Left renal cortex interstitium (tissue), 4 donors: ENCODE results near the gene OGA. TPM values are rescaled to one million over a fixed set of nuclear protein-coding genes. Genes with fewer than 3 reads are reported as not detected.

Experiments
- DNase-seq, 4 donors: peaks; one replicate each; pipeline ENCODE4 v3.0.0-alpha.2; 2013; ENCODE audit warnings: low read depth in 4 of 4, low spot score in 2 of 4, missing footprints in 1 of 4
- polyA plus RNA-seq, 4 donors: library from polyadenylated mRNA; unstranded; fragments of 120-200 nt; gene quantifications; one replicate each; pipeline ENCODE4 v1.2.1, GENCODE V29; 2013; ENCODE audit not compliant: insufficient read length in 4 of 4

Gene OGA
- polyA plus RNA-seq, 4 donors: 114 to 274 (median 158) TPM

- no peak for DNase-seq
Observed at GRCh38 chr10:101838416-101838970, 20.2 kb upstream of the OGA start.

- DNase-seq: no peak
Observed at GRCh38 chr10:101837748-101838147, 19.5 kb upstream of the OGA start.

GRCh38 chr10:101835362-101835761, 17.1 kb upstream of the OGA start:
- no peak for DNase-seq

GRCh38 chr10:101834341-101834740, 16.1 kb upstream of the OGA start:
- no peak for DNase-seq

GRCh38 chr10:101833466-101833865, 15.2 kb upstream of the OGA start:
- DNase-seq: no peak

GRCh38 chr10:101832325-101832771, 14.1 kb upstream of the OGA start:
- no peak for DNase-seq

GRCh38 chr10:101831169-101831811, 13.0 kb upstream of the OGA start:
- no peak for DNase-seq

- peak; percentile 70 to 78 (median 76) for DNase-seq
Observed at GRCh38 chr10:101830322-101831168, 12.3 kb upstream of the OGA start.

GRCh38 chr10:101829561-101830315, 11.5 kb upstream of the OGA start:
- no peak for DNase-seq

- no peak for DNase-seq
Observed at GRCh38 chr10:101828766-101829551, 10.7 kb upstream of the OGA start.

GRCh38 chr10:101827919-101828600, 9.8 kb upstream of the OGA start:
- DNase-seq: no peak

GRCh38 chr10:101826852-101827434, 8.7 kb upstream of the OGA start:
- DNase-seq: no peak

- no peak for DNase-seq
Observed at GRCh38 chr10:101824736-101825135, 6.5 kb upstream of the OGA start.

GRCh38 chr10:101818872-101819633, 809 bp upstream of the OGA start:
- peak in 1 of 4 donors; percentile 86 for DNase-seq

- peak in 3 of 4 donors; percentile 72 to 81 (median 76) for DNase-seq
Observed at GRCh38 chr10:101817337-101818118, 716 bp downstream of the OGA start.

GRCh38 chr10:101816913-101817336, 1.3 kb downstream of the OGA start:
- no peak for DNase-seq

- DNase-seq: no peak
Observed at GRCh38 chr10:101816376-101816775, 1.9 kb downstream of the OGA start.
